HepG2 (cell line): Measurements from ENCODE around the gene GUCY2D. TPM values are rescaled to one million over a fixed set of nuclear protein-coding genes. Genes with fewer than 3 reads are reported as not detected.

Experiments used
- HNRNPH1 ChIP-seq: fragments of 200-400 bp; formaldehyde crosslinking; optimal IDR thresholded peaks from 2 replicates; pipeline ENCODE3; 2017; ENCODE audit warnings: mild to moderate bottlenecking, low read depth, low read length
- HOXA9 ChIP-seq: sonication (generic); formaldehyde crosslinking; IDR thresholded peaks from 2 replicates; pipeline ENCODE4 v1.8.1; 2022; ENCODE audit warnings: missing genetic modification reagents, mild to moderate bottlenecking, moderate library complexity, borderline replicate concordance
- KLF12 ChIP-seq: sonication (generic); formaldehyde crosslinking; IDR thresholded peaks from 2 replicates; pipeline ENCODE4 v1.4.0; 2020; ENCODE audit warnings: missing genetic modification reagents, borderline replicate concordance
- MLLT10 ChIP-seq: sonication (generic); formaldehyde crosslinking; IDR thresholded peaks from 2 replicates; pipeline ENCODE4 v1.4.0; 2020; ENCODE audit warnings: missing genetic modification reagents
- NAIF1 ChIP-seq: sonication (generic); formaldehyde crosslinking; IDR thresholded peaks from 2 replicates; pipeline ENCODE4 v1.5.0; 2020; ENCODE audit warnings: mild to moderate bottlenecking, missing genetic modification reagents, borderline replicate concordance
- NPAS2 ChIP-seq: sonication (generic); formaldehyde crosslinking; IDR thresholded peaks from 2 replicates; pipeline ENCODE4 v1.8.0; 2022; ENCODE audit warnings: mild to moderate bottlenecking, missing genetic modification reagents, borderline replicate concordance
- REL ChIP-seq: sonication (generic); formaldehyde crosslinking; conservative IDR thresholded peaks from 2 replicates; pipeline ENCODE4 v1.8.0; 2022; ENCODE audit warnings: mild to moderate bottlenecking, missing genetic modification reagents, moderate library complexity
- SMAD1 ChIP-seq: sonication (generic); formaldehyde crosslinking; IDR thresholded peaks from 2 replicates; pipeline ENCODE4 v1.4.0; 2020; ENCODE audit warnings: missing genetic modification reagents, low read depth, mild to moderate bottlenecking, borderline replicate concordance
- ZNF274 ChIP-seq: sonication (generic); formaldehyde crosslinking; IDR thresholded peaks from 2 replicates; pipeline ENCODE4 v1.5.1; 2020; ENCODE audit warnings: mild to moderate bottlenecking, missing genetic modification reagents
- ZNF337 ChIP-seq: sonication (generic); formaldehyde crosslinking; IDR thresholded peaks from 2 replicates; pipeline ENCODE4 v1.5.1; 2020; ENCODE audit warnings: missing genetic modification reagents, low read depth, mild to moderate bottlenecking, borderline replicate concordance
- ZNF598 ChIP-seq: sonication (generic); formaldehyde crosslinking; IDR thresholded peaks from 2 replicates; pipeline ENCODE4 v1.5.1; 2020; ENCODE audit warnings: mild to moderate bottlenecking, missing genetic modification reagents, borderline replicate concordance
- ZNF777 ChIP-seq: sonication (generic); formaldehyde crosslinking; IDR thresholded peaks from 2 replicates; pipeline ENCODE4 v1.4.0; 2020; ENCODE audit warnings: missing genetic modification reagents
- polyA plus RNA-seq, 8 experiments: library from polyadenylated mRNA; depleted of rRNA in 3 of 8; stranded (reverse) in 7 of 8; unstranded in 1 of 8; fragments of >200 nt; fragmentation: Illumina TruSeq in 4 of 8; extraction: Trizol in 4 of 8; gene quantifications; 2 replicates each; pipeline versions ENCODE4 v1.2.1 to v1.2.3, GENCODE V29; 2011 to 2016; ENCODE audit warnings: low read depth in 4 of 8, missing spikeins in 1 of 8, mixed read lengths in 1 of 8; ENCODE audit not compliant: insufficient read depth in 1 of 8
- total RNA-seq, 5 experiments: library from RNA; depleted of rRNA; stranded (reverse); fragments of >200 nt; fragmentation: Illumina TruSeq; extraction: Trizol; gene quantifications; 2 replicates each; pipeline ENCODE4 v1.2.3, GENCODE V29; 2016; ENCODE audit warnings: low read depth in 1 of 5
- TF ChIP-seq, protein P1 (sequence below): sonication (generic); formaldehyde crosslinking; conservative IDR thresholded peaks from 2 replicates; pipeline ENCODE4 v1.4.0; 2020; ENCODE audit warnings: mild to moderate bottlenecking, missing genetic modification reagents, moderate library complexity
- TF ChIP-seq, protein P2 (sequence below): sonication (generic); formaldehyde crosslinking; IDR thresholded peaks from 2 replicates; pipeline ENCODE4 v1.5.1; 2020; ENCODE audit warnings: mild to moderate bottlenecking, missing genetic modification reagents, moderate library complexity
- TF ChIP-seq, protein P3 (sequence below): IDR thresholded peaks from 2 replicates; pipeline ENCODE4 v1.6.1; 2016; ENCODE audit warnings: missing compliant biosample characterization, missing genetic modification reagents, borderline replicate concordance
- TF ChIP-seq, protein P4 (sequence below): sonication (generic); formaldehyde crosslinking; IDR thresholded peaks from 2 replicates; pipeline ENCODE4 v1.8.1; 2023; ENCODE audit warnings: mild to moderate bottlenecking, moderate library complexity, missing genetic modification reagents
- TF ChIP-seq, protein P5 (sequence below): sonication (generic); formaldehyde crosslinking; IDR thresholded peaks from 2 replicates; pipeline ENCODE4 v1.8.1; 2023; ENCODE audit warnings: missing genetic modification reagents, inconsistent platforms, borderline replicate concordance
- TF ChIP-seq, protein P6 (sequence below): sonication (generic); formaldehyde crosslinking; IDR thresholded peaks from 2 replicates; pipeline ENCODE4 v1.5.0; 2020; ENCODE audit warnings: missing genetic modification reagents

GUCY2D gene
- total and polyA plus RNA-seq, 2 of the 13 experiments (the other 11 are each of a cell fraction or from before 2014, with no cell fraction given), result not detected

DNA sequence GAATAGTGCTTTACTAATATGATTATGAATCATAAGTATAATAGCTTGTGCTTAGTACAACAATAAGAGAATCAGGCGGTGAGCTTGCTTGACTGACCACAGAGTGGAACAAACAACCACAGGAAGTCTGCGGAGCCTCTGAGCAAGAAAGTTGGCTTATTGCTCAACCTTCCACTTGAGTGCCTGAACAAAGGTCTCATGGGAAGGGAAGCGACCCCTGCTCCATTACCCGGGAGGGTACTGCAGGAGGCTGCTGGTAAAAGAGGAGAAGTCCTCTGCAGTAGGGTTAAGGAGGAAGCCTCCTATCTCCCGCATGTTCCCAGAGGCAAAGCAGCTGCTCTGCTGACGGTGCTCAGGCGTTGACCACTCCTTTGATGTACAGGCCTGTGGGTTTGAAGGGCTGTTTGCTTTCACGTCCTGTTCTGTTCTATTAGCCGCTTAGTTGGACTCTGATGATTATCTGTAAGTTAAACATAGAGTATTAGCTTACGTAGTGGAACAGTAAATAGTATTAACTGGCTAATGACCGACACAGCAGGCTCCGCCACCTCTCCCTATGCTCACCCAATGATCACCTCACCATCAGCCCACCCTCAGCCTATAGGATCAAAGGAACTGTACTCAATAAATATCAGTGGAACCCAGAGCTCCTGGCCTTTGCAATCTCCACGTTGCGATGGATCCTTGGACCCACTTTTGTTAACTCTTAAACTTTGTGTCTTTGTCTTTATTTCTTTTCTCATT, 54.0 kb downstream of the GUCY2D start (continued):
- TF ChIP-seq, protein P1, sequence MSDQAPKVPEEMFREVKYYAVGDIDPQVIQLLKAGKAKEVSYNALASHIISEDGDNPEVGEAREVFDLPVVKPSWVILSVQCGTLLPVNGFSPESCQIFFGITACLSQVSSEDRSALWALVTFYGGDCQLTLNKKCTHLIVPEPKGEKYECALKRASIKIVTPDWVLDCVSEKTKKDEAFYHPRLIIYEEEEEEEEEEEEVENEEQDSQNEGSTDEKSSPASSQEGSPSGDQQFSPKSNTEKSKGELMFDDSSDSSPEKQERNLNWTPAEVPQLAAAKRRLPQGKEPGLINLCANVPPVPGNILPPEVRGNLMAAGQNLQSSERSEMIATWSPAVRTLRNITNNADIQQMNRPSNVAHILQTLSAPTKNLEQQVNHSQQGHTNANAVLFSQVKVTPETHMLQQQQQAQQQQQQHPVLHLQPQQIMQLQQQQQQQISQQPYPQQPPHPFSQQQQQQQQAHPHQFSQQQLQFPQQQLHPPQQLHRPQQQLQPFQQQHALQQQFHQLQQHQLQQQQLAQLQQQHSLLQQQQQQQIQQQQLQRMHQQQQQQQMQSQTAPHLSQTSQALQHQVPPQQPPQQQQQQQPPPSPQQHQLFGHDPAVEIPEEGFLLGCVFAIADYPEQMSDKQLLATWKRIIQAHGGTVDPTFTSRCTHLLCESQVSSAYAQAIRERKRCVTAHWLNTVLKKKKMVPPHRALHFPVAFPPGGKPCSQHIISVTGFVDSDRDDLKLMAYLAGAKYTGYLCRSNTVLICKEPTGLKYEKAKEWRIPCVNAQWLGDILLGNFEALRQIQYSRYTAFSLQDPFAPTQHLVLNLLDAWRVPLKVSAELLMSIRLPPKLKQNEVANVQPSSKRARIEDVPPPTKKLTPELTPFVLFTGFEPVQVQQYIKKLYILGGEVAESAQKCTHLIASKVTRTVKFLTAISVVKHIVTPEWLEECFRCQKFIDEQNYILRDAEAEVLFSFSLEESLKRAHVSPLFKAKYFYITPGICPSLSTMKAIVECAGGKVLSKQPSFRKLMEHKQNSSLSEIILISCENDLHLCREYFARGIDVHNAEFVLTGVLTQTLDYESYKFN (CRISPR knock-in tag), result peak; percentile 94
- TF ChIP-seq, protein P2, sequence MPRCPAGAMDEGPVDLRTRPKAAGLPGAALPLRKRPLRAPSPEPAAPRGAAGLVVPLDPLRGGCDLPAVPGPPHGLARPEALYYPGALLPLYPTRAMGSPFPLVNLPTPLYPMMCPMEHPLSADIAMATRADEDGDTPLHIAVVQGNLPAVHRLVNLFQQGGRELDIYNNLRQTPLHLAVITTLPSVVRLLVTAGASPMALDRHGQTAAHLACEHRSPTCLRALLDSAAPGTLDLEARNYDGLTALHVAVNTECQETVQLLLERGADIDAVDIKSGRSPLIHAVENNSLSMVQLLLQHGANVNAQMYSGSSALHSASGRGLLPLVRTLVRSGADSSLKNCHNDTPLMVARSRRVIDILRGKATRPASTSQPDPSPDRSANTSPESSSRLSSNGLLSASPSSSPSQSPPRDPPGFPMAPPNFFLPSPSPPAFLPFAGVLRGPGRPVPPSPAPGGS, result no peak
- TF ChIP-seq NAIF1 (CRISPR knock-in tag), result peak; percentile 89
- TF ChIP-seq ZNF337 (CRISPR knock-in tag), result no peak
- TF ChIP-seq ZNF777 (CRISPR knock-in tag), result no peak
- peak; percentile 16; the same call in 1 of the 2 replicates for TF ChIP-seq KLF12 (CRISPR knock-in tag)
- TF ChIP-seq, protein P3, sequence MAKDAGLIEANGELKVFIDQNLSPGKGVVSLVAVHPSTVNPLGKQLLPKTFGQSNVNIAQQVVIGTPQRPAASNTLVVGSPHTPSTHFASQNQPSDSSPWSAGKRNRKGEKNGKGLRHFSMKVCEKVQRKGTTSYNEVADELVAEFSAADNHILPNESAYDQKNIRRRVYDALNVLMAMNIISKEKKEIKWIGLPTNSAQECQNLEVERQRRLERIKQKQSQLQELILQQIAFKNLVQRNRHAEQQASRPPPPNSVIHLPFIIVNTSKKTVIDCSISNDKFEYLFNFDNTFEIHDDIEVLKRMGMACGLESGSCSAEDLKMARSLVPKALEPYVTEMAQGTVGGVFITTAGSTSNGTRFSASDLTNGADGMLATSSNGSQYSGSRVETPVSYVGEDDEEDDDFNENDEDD (CRISPR knock-in tag), result peak; percentile 36; the same call in 1 of the 2 replicates
- TF ChIP-seq ZNF598, result no peak; the same call in 1 of the 2 replicates
- TF ChIP-seq HNRNPH1, result no peak
- TF ChIP-seq HOXA9 (CRISPR knock-in tag), result 0 out of 2 replicates have a peak, but pooled peaks have one; percentile 13
- TF ChIP-seq, protein P4, sequence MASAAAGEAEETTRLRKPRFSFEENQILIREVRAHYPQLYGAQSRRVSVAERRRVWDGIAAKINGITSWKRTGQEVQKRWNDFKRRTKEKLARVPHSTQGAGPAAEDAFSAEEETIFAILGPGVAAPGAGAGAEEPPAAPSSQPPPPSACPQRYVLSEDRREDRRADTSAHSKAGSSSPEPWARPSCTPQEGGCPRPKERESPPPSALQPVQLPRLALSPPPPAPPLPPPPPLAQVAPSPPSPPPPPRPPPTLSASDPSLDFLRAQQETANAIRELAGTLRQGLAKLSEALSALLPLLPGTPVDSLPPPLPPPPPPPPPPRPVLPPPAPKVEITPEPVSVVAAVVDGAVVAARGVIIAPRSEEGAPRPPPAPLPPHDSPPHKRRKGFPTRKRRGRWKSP (CRISPR knock-in tag), result peak; percentile 69; the same call in 1 of the 2 replicates
- TF ChIP-seq ZNF274, result no peak
- TF ChIP-seq MLLT10 (CRISPR knock-in tag), result no peak
- peak; percentile 85 for TF ChIP-seq REL (CRISPR knock-in tag)
- TF ChIP-seq NPAS2 (CRISPR knock-in tag), result no peak
- TF ChIP-seq, protein P5, sequence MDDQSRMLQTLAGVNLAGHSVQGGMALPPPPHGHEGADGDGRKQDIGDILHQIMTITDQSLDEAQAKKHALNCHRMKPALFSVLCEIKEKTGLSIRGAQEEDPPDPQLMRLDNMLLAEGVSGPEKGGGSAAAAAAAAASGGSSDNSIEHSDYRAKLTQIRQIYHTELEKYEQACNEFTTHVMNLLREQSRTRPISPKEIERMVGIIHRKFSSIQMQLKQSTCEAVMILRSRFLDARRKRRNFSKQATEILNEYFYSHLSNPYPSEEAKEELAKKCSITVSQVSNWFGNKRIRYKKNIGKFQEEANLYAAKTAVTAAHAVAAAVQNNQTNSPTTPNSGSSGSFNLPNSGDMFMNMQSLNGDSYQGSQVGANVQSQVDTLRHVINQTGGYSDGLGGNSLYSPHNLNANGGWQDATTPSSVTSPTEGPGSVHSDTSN (CRISPR knock-in tag), result no peak
- TF ChIP-seq, protein P6, sequence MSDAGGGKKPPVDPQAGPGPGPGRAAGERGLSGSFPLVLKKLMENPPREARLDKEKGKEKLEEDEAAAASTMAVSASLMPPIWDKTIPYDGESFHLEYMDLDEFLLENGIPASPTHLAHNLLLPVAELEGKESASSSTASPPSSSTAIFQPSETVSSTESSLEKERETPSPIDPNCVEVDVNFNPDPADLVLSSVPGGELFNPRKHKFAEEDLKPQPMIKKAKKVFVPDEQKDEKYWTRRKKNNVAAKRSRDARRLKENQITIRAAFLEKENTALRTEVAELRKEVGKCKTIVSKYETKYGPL (CRISPR knock-in tag), result no peak
- no peak for TF ChIP-seq SMAD1 (CRISPR knock-in tag)
